ENCODE data around the gene DHDDS. TPM values are rescaled to one million over a fixed set of nuclear protein-coding genes. Genes with fewer than 3 reads are reported as not detected.
A peak's percentile ranks its signal among the peaks of the same experiment; 100 is the strongest.
"Not testable (repeated sequence)": the region's sequence is repeated elsewhere in the genome, so short reads cannot be mapped to it uniquely, and the experiment has no call there.

Gene DHDDS
- polyA plus RNA-seq, 4 donors, result 22.7 to 42.2 (median 34.0) TPM

- DNase-seq (ENCODE audit: low read depth in 4 of 4, low spot score in 3 of 4), result peak; percentile 78 to 88 (median 84)
Observed at GRCh38 chr1:26472901-26473845, 41.1 kb downstream of the DHDDS start.

- DNase-seq (ENCODE audit: low read depth in 4 of 4, low spot score in 3 of 4), result no peak
Observed at GRCh38 chr1:26474818-26475217, 42.7 kb downstream of the DHDDS start.

GRCh38 chr1:26475989-26476388 is 43.9 kb downstream of the DHDDS start:
- DNase-seq (ENCODE audit: low read depth in 4 of 4, low spot score in 3 of 4), result no peak

- no peak for DNase-seq (ENCODE audit: low read depth in 4 of 4, low spot score in 3 of 4)
Observed at GRCh38 chr1:26476958-26477357, 44.8 kb downstream of the DHDDS start.

GRCh38 chr1:26477446-26478152 is 45.5 kb downstream of the DHDDS start:
- DNase-seq (ENCODE audit: low read depth in 4 of 4, low spot score in 3 of 4), result no peak

- DNase-seq (ENCODE audit: low read depth in 4 of 4, low spot score in 3 of 4), result no peak
Observed at GRCh38 chr1:26478159-26478558, 46.0 kb downstream of the DHDDS start.

GRCh38 chr1:26478988-26479387 is 46.9 kb downstream of the DHDDS start:
- DNase-seq (ENCODE audit: low read depth in 4 of 4, low spot score in 3 of 4), result no peak

GRCh38 chr1:26482921-26483320 is 50.8 kb downstream of the DHDDS start:
- DNase-seq (ENCODE audit: low read depth in 4 of 4, low spot score in 3 of 4), result no peak

GRCh38 chr1:26483980-26484379 is 51.9 kb downstream of the DHDDS start:
- DNase-seq (ENCODE audit: low read depth in 4 of 4, low spot score in 3 of 4), result no peak

- DNase-seq (ENCODE audit: low read depth in 4 of 4, low spot score in 3 of 4), result no peak
Observed at GRCh38 chr1:26490155-26490554, 58.0 kb downstream of the DHDDS start.

- no peak for DNase-seq (ENCODE audit: low read depth in 4 of 4, low spot score in 3 of 4)
Observed at GRCh38 chr1:26493267-26493666, 61.1 kb downstream of the DHDDS start.

- no peak for DNase-seq (ENCODE audit: low read depth in 4 of 4, low spot score in 3 of 4)
Observed at GRCh38 chr1:26493938-26494337, 61.8 kb downstream of the DHDDS start.

GRCh38 chr1:26496861-26497260 is 64.7 kb downstream of the DHDDS start:
- DNase-seq (ENCODE audit: low read depth in 4 of 4, low spot score in 3 of 4), result peak in 3 of 4 donors; percentile 27 to 54 (median 37)

GRCh38 chr1:26498894-26499293 is 66.8 kb downstream of the DHDDS start:
- DNase-seq (ENCODE audit: low read depth in 4 of 4, low spot score in 3 of 4), result no peak

GRCh38 chr1:26500488-26501175 is 68.5 kb downstream of the DHDDS start:
- peak; percentile 63 to 73 (median 70) for DNase-seq (ENCODE audit: low read depth in 4 of 4, low spot score in 3 of 4)

GRCh38 chr1:26510711-26511110 is 78.6 kb downstream of the DHDDS start:
- not testable (repeated sequence) for DNase-seq (ENCODE audit: low read depth in 4 of 4, low spot score in 3 of 4)

GRCh38 chr1:26515836-26516235 is 83.7 kb downstream of the DHDDS start:
- DNase-seq (ENCODE audit: low read depth in 4 of 4, low spot score in 3 of 4), result not testable (repeated sequence)

GRCh38 chr1:26516987-26517765 is 85.1 kb downstream of the DHDDS start:
- no peak for DNase-seq (ENCODE audit: low read depth in 4 of 4, low spot score in 3 of 4)

GRCh38 chr1:26517766-26518049 is 85.6 kb downstream of the DHDDS start:
- no peak for DNase-seq (ENCODE audit: low read depth in 4 of 4, low spot score in 3 of 4)

- no peak for DNase-seq (ENCODE audit: low read depth in 4 of 4, low spot score in 3 of 4)
Observed at GRCh38 chr1:26518355-26518754, 86.2 kb downstream of the DHDDS start.

GRCh38 chr1:26520339-26520738 is 88.2 kb downstream of the DHDDS start:
- DNase-seq (ENCODE audit: low read depth in 4 of 4, low spot score in 3 of 4), result no peak
